Right cardiac atrium (tissue), 5 donors: ENCODE measurements around the gene RSF1. TPM values are rescaled to one million over a fixed set of nuclear protein-coding genes. Genes with fewer than 3 reads are reported as not detected.

Experiments
- ATAC-seq, 2 donors: fragments of 200-7000 bp; cut with Tn5 transposase; one replicate each; pipeline versions ENCODE4 v1.8.0 to v1.9.1; 2020; ENCODE audit warnings: moderate library complexity in 2 of 2, mild to moderate bottlenecking in 1 of 2
- DNase-seq, 3 donors: peaks; one replicate each; pipeline ENCODE4 v3.0.0-alpha.2; 2020
- H3K27ac ChIP-seq: one replicate; pipeline ENCODE4 v1.5.1; 2013; ENCODE audit warnings: mild to moderate bottlenecking, low read length, control low read depth, moderate library complexity
- H3K27me3 ChIP-seq: one replicate; pipeline ENCODE4 v1.6.1; 2013; ENCODE audit not compliant: control insufficient read depth, insufficient read depth
- H3K4me1 ChIP-seq: one replicate; pipeline ENCODE4 v1.6.1; 2013; ENCODE audit warnings: low read length; ENCODE audit not compliant: control insufficient read depth, insufficient read depth
- H3K4me3 ChIP-seq: one replicate; pipeline ENCODE4 v1.5.1; 2013; ENCODE audit warnings: low read length, control low read depth
- H3K9me3 ChIP-seq: one replicate; pipeline ENCODE4 v1.6.1; 2013; ENCODE audit warnings: low read length; ENCODE audit not compliant: control insufficient read depth
- WGBS: extraction: QIAGEN DNeasy Blood & Tissue Kit; methylation state at CpG from one replicate; pipeline ENCODE4 v1.1.7; 2013; 5-methylcytosine and 5-hydroxymethylcytosine counted together
- intact Hi-C, 4 donors: fragments of 100-400 bp; cut with DNase I; formaldehyde crosslinking; loops; one replicate each; pipeline versions ENCODE4 v1.11.0 to v1.14.0; 2022 to 2023
- polyA plus RNA-seq: library from polyadenylated mRNA; stranded (reverse); fragments of 200-250 nt; gene quantifications from one replicate; pipeline ENCODE4 v1.2.3, GENCODE V29; 2013
- total RNA-seq, 4 donors: library from RNA; stranded (reverse); fragmentation: NEBNext Ultra II Directional; extraction: Animal tissue kit (Norgen Biotek cat#: 25700); gene quantifications; one replicate each; pipeline ENCODE4 v1.2.1, GENCODE V29; 2021
- donor health status: healthy with polysubstance abuse.
- donor health status: DM: no; HTN: yes; CAD: no.
- donor health status: DM: no; HTN: no; CAD: no.
- donor health status: DM: no; HTN: yes; CAD: no; lungs with severe emphysema.
- donor health status: DM: yes; HTN: yes; CAD: no.

Gene RSF1
- total and polyA plus RNA-seq, 5 donors: 11.0 to 53.1 (median 46.0) TPM

GRCh38 chr11:77749232-77749631 is 71.3 kb downstream of the RSF1 start:
- H3K27ac ChIP-seq: no peak overlapping the region
- H3K4me1 ChIP-seq: peaks cover 3% of the 10 kb centered on the region
- H3K4me3 ChIP-seq: no peak overlapping the region
- no peaks in the 10 kb centered on the region for H3K9me3 ChIP-seq
- H3K27me3 ChIP-seq: no peaks in the 10 kb centered on the region
- DNase-seq (no peak), ATAC-seq (peak in 1 of 2 donors; percentile 68)
- intact Hi-C loops: no loop called here
- 57% methylated on average over 5 of the region's 5 CpGs for WGBS

- Histone ChIP-seq H3K27me3 (no peaks in the 10 kb centered on the region), H3K4me1 (peaks cover 3% of the 10 kb centered on the region), H3K4me3 (no peak overlapping the region), H3K9me3 (no peaks in the 10 kb centered on the region), H3K27ac (no peak overlapping the region)
- WGBS: 73% methylated on average over 5 of the region's 5 CpGs
- ATAC-seq (no peak), DNase-seq (no peak)
- intact Hi-C loops: no loop called here
Observed at GRCh38 chr11:77748266-77748665, 72.3 kb downstream of the RSF1 start.

GRCh38 chr11:77747381-77747969 is 73.0 kb downstream of the RSF1 start:
- no peaks in the 10 kb centered on the region for H3K9me3 ChIP-seq
- no peaks in the 10 kb centered on the region for H3K27me3 ChIP-seq
- no peak for DNase-seq
- no peak overlapping the region for H3K4me3 ChIP-seq
- H3K27ac ChIP-seq: no peak overlapping the region
- no peak for ATAC-seq
- intact Hi-C loops: no loop called here
- H3K4me1 ChIP-seq: peaks cover 3% of the 10 kb centered on the region
- 77% methylated on average over 3 of the region's 3 CpGs for WGBS

GRCh38 chr11:77736473-77736872 is 84.0 kb downstream of the RSF1 start:
- Histone ChIP-seq H3K9me3 (no peaks in the 10 kb centered on the region), H3K27me3 (no peaks in the 10 kb centered on the region), H3K4me3 (no peak overlapping the region), H3K27ac (no peak overlapping the region), H3K4me1 (no peaks in the 10 kb centered on the region)
- DNase-seq: no peak
- 97% methylated on average over 2 of the region's 2 CpGs for WGBS
- intact Hi-C loops: no loop called here
- ATAC-seq: no peak

GRCh38 chr11:77734890-77735289 is 85.6 kb downstream of the RSF1 start:
- WGBS: 97% methylated on average over 26 of the region's 26 CpGs
- Histone ChIP-seq H3K4me3 (no peak overlapping the region), H3K27me3 (no peaks in the 10 kb centered on the region), H3K9me3 (no peaks in the 10 kb centered on the region), H3K27ac (no peak overlapping the region), H3K4me1 (no peaks in the 10 kb centered on the region)
- ATAC-seq (no peak), DNase-seq (peak in 1 of 3 donors; percentile 43)
- intact Hi-C loops: no loop called here

- WGBS: 99% methylated on average over 2 of the region's 2 CpGs
- Histone ChIP-seq H3K4me3 (no peak overlapping the region), H3K4me1 (no peaks in the 10 kb centered on the region), H3K27ac (no peak overlapping the region), H3K9me3 (no peaks in the 10 kb centered on the region), H3K27me3 (no peaks in the 10 kb centered on the region)
- ATAC-seq (no peak), DNase-seq (no peak)
- intact Hi-C loops: no loop called here
Observed at GRCh38 chr11:77732143-77732542, 88.4 kb downstream of the RSF1 start.

- H3K9me3 ChIP-seq: no peaks in the 10 kb centered on the region
- H3K27ac ChIP-seq: no peak overlapping the region
- DNase-seq: no peak
- intact Hi-C loops: no loop called here
- ATAC-seq: no peak
- no peak overlapping the region for H3K4me3 ChIP-seq
- 98% methylated on average over 3 of the region's 3 CpGs for WGBS
- no peaks in the 10 kb centered on the region for H3K4me1 ChIP-seq
- no peaks in the 10 kb centered on the region for H3K27me3 ChIP-seq
Observed at GRCh38 chr11:77730789-77731188, 89.7 kb downstream of the RSF1 start.

- ATAC-seq (no peak), DNase-seq (no peak)
- H3K4me1 ChIP-seq: no peaks in the 10 kb centered on the region
- no peaks in the 10 kb centered on the region for H3K9me3 ChIP-seq
- H3K27ac ChIP-seq: no peak overlapping the region
- no peaks in the 10 kb centered on the region for H3K27me3 ChIP-seq
- intact Hi-C loops: no loop called here
- H3K4me3 ChIP-seq: no peak overlapping the region
- WGBS: 94% methylated on average over 2 of the region's 2 CpGs
Observed at GRCh38 chr11:77729063-77729462, 91.5 kb downstream of the RSF1 start.

GRCh38 chr11:77728203-77728786 is 92.2 kb downstream of the RSF1 start:
- DNase-seq: no peak
- intact Hi-C loops: no loop called here
- no peaks in the 10 kb centered on the region for H3K27me3 ChIP-seq
- no peaks in the 10 kb centered on the region for H3K9me3 ChIP-seq
- WGBS: 89% methylated on average over 5 of the region's 5 CpGs
- H3K4me1 ChIP-seq: no peaks in the 10 kb centered on the region
- no peak overlapping the region for H3K4me3 ChIP-seq
- no peak for ATAC-seq
- no peak overlapping the region for H3K27ac ChIP-seq

GRCh38 chr11:77726524-77726923 is 94.0 kb downstream of the RSF1 start:
- Histone ChIP-seq H3K4me1 (no peaks in the 10 kb centered on the region), H3K9me3 (no peaks in the 10 kb centered on the region), H3K4me3 (no peak overlapping the region), H3K27ac (no peak overlapping the region), H3K27me3 (no peaks in the 10 kb centered on the region)
- ATAC-seq: no peak
- no peak for DNase-seq
- WGBS: 64% methylated on average over 2 of the region's 2 CpGs
- intact Hi-C loops: no loop called here

GRCh38 chr11:77725433-77725832 is 95.1 kb downstream of the RSF1 start:
- Histone ChIP-seq H3K4me3 (no peak overlapping the region), H3K27ac (no peak overlapping the region), H3K9me3 (no peaks in the 10 kb centered on the region), H3K27me3 (no peaks in the 10 kb centered on the region), H3K4me1 (no peaks in the 10 kb centered on the region)
- ATAC-seq (no peak), DNase-seq (no peak)
- intact Hi-C loops: no loop called here
- 71% methylated on average over 3 of the region's 3 CpGs for WGBS

GRCh38 chr11:77724636-77725035 is 95.9 kb downstream of the RSF1 start:
- Histone ChIP-seq H3K27ac (no peak overlapping the region), H3K27me3 (no peaks in the 10 kb centered on the region), H3K4me1 (no peaks in the 10 kb centered on the region), H3K4me3 (no peak overlapping the region), H3K9me3 (no peaks in the 10 kb centered on the region)
- DNase-seq (no peak), ATAC-seq (no peak)
- intact Hi-C loops: no loop called here
- 72% methylated on average over 4 of the region's 4 CpGs for WGBS
